Measurements from ENCODE around the gene MYNN.
A peak's percentile ranks its signal among the peaks of the same experiment; 100 is the strongest.

Gene MYNN

DNA sequence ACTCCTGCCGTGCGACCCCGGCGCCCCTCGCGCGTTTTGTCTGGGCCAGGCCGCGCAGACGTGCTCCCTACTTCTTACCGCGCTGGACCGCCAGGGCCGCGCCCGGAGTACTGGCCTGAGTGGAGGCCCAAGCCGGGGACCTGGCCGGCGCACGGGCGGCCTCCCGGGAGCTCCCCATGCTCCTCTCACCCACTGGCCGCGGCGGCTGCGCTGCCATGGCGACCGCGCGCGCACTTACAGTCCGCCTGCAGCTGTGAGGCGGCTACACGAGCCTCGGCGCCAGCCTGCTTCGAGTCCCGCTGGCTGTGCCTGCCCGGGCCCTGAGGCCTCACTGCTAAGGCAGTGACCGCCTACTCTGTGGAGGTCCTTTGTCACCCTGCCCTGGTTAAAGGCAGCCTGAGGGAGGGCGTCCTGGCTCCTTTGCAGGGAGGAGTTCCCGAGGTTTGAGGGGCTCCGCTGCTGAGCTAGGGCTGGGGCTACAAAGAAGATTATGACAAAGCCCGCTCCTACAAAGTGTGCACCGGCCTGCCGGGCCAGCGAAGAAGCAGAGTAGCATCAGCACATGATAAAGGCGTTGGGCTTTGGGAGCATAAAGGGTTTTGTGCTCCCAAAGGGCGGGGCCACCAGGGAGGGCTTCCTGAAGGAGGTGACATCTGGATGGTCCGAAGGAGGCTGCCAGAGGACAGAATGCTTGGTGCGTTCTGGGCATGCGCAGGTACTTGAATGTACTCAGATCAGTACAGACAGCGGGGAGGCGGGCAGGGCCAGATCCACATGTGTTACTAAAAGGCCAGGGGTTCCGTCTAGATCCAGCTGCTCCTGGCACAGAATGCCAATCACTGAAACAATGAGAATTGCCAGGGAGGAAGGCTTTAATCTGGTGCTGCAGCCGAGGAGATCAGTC is 39.4 kb downstream of the MYNN start, which contains the start of the genes LRRC34 and LRRIQ4 (continued):
- TF ChIP-seq ZNF510 (tag by site-specific recombination; IDR thresholded peaks at IDR 0.05; ENCODE audit: insufficient replicate concordance) (no peak), ZNF521 (tag by site-specific recombination; IDR thresholded peaks at IDR 0.05) (no peak), ZNF416 (tag by site-specific recombination; IDR thresholded peaks at IDR 0.05) (no peak), ZNF146 (tag by site-specific recombination; IDR thresholded peaks at IDR 0.05) (no peak; the same call in 1 of the 2 replicates), ZIC2 (tag by site-specific recombination; IDR thresholded peaks at IDR 0.05) (peak; percentile 76), ZNF660 (tag by site-specific recombination; IDR thresholded peaks at IDR 0.05) (0 out of 2 replicates have a peak, but pooled peaks have one; percentile 35), ZBTB1 (tag by site-specific recombination; IDR thresholded peaks at IDR 0.05) (no peak), TCF7L2 (IDR thresholded peaks at IDR 0.05; ENCODE audit: borderline replicate concordance, low read depth, low read length) (no peak), ZNF350 (tag by site-specific recombination; IDR thresholded peaks at IDR 0.05) (no peak), ZNF701 (tag by site-specific recombination; IDR thresholded peaks at IDR 0.05) (no peak), MYNN (tag by site-specific recombination; IDR thresholded peaks at IDR 0.05; ENCODE audit: borderline replicate concordance) (peak; percentile 42; the same call in 1 of the 2 replicates), ZNF112 (tag by site-specific recombination; IDR thresholded peaks at IDR 0.05) (no peak), ZNF555 (tag by site-specific recombination; conservative IDR thresholded peaks at IDR 0.05) (no peak), HOXD13 (CRISPR knock-in tag; IDR thresholded peaks at IDR 0.05; ENCODE audit: borderline replicate concordance) (no peak), ZNF138 (tag by site-specific recombination; IDR thresholded peaks at IDR 0.05; ENCODE audit: borderline replicate concordance) (no peak), OSR2 (tag by site-specific recombination; IDR thresholded peaks at IDR 0.05) (no peak), REPIN1 (tag by site-specific recombination; IDR thresholded peaks at IDR 0.05; ENCODE audit: low read depth) (no peak), ZNF621 (tag by site-specific recombination; IDR thresholded peaks at IDR 0.05) (no peak), KLF8 (tag by site-specific recombination; IDR thresholded peaks at IDR 0.05) (no peak), ZNF600 (tag by site-specific recombination; IDR thresholded peaks at IDR 0.05) (0 out of 2 replicates have a peak, but pooled peaks have one; percentile 28)
- TF ChIP-seq, protein P1, sequence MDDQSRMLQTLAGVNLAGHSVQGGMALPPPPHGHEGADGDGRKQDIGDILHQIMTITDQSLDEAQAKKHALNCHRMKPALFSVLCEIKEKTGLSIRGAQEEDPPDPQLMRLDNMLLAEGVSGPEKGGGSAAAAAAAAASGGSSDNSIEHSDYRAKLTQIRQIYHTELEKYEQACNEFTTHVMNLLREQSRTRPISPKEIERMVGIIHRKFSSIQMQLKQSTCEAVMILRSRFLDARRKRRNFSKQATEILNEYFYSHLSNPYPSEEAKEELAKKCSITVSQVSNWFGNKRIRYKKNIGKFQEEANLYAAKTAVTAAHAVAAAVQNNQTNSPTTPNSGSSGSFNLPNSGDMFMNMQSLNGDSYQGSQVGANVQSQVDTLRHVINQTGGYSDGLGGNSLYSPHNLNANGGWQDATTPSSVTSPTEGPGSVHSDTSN (CRISPR knock-in tag; IDR thresholded peaks at IDR 0.05): no peak
- TF ChIP-seq, protein P2, sequence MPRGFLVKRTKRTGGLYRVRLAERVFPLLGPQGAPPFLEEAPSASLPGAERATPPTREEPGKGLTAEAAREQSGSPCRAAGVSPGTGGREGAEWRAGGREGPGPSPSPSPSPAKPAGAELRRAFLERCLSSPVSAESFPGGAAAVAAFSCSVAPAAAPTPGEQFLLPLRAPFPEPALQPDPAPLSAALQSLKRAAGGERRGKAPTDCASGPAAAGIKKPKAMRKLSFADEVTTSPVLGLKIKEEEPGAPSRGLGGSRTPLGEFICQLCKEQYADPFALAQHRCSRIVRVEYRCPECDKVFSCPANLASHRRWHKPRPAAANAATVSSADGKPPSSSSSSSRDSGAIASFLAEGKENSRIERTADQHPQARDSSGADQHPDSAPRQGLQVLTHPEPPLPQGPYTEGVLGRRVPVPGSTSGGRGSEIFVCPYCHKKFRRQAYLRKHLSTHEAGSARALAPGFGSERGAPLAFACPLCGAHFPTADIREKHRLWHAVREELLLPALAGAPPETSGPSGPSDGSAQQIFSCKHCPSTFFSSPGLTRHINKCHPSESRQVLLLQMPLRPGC (tag by site-specific recombination; IDR thresholded peaks at IDR 0.05): no peak
- TF ChIP-seq, protein P3, sequence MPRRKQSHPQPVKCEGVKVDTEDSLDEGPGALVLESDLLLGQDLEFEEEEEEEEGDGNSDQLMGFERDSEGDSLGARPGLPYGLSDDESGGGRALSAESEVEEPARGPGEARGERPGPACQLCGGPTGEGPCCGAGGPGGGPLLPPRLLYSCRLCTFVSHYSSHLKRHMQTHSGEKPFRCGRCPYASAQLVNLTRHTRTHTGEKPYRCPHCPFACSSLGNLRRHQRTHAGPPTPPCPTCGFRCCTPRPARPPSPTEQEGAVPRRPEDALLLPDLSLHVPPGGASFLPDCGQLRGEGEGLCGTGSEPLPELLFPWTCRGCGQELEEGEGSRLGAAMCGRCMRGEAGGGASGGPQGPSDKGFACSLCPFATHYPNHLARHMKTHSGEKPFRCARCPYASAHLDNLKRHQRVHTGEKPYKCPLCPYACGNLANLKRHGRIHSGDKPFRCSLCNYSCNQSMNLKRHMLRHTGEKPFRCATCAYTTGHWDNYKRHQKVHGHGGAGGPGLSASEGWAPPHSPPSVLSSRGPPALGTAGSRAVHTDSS (tag by site-specific recombination; IDR thresholded peaks at IDR 0.05): no peak
- TF ChIP-seq, protein P4, sequence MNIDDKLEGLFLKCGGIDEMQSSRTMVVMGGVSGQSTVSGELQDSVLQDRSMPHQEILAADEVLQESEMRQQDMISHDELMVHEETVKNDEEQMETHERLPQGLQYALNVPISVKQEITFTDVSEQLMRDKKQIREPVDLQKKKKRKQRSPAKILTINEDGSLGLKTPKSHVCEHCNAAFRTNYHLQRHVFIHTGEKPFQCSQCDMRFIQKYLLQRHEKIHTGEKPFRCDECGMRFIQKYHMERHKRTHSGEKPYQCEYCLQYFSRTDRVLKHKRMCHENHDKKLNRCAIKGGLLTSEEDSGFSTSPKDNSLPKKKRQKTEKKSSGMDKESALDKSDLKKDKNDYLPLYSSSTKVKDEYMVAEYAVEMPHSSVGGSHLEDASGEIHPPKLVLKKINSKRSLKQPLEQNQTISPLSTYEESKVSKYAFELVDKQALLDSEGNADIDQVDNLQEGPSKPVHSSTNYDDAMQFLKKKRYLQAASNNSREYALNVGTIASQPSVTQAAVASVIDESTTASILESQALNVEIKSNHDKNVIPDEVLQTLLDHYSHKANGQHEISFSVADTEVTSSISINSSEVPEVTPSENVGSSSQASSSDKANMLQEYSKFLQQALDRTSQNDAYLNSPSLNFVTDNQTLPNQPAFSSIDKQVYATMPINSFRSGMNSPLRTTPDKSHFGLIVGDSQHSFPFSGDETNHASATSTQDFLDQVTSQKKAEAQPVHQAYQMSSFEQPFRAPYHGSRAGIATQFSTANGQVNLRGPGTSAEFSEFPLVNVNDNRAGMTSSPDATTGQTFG (tag by site-specific recombination; IDR thresholded peaks at IDR 0.05; ENCODE audit: borderline replicate concordance): no peak
- TF ChIP-seq, protein P5, sequence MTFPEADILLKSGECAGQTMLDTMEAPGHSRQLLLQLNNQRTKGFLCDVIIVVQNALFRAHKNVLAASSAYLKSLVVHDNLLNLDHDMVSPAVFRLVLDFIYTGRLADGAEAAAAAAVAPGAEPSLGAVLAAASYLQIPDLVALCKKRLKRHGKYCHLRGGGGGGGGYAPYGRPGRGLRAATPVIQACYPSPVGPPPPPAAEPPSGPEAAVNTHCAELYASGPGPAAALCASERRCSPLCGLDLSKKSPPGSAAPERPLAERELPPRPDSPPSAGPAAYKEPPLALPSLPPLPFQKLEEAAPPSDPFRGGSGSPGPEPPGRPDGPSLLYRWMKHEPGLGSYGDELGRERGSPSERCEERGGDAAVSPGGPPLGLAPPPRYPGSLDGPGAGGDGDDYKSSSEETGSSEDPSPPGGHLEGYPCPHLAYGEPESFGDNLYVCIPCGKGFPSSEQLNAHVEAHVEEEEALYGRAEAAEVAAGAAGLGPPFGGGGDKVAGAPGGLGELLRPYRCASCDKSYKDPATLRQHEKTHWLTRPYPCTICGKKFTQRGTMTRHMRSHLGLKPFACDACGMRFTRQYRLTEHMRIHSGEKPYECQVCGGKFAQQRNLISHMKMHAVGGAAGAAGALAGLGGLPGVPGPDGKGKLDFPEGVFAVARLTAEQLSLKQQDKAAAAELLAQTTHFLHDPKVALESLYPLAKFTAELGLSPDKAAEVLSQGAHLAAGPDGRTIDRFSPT (tag by site-specific recombination; IDR thresholded peaks at IDR 0.05): peak; percentile 46; the same call in 1 of the 2 replicates
